Measurements from ENCODE around the gene SGIP1. TPM values are rescaled to one million over a fixed set of nuclear protein-coding genes. Genes with fewer than 3 reads are reported as not detected.

SGIP1 gene
- total and polyA plus RNA-seq, 2 of the 8 experiments (the other 6 are each of a cell fraction or from before 2014, with no cell fraction given): 1.4 to 2.1 TPM

DNA sequence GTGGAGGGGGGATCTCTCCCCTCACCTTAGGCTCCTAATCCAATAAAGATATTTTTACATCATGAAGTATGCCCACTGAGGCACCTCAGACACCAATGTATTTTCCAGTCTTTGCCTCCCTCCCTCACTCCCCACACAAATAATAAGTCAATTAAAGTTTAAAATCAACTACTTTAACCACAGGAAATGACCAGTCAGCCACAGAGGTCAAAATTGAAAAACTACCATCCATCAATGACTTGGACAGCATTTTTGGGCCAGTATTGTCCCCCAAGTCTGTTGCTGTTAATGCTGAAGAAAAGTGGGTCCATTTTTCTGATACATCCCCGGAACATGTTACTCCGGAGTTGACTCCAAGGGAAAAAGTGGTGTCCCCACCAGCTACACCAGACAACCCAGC lies 147.7 kb downstream of the SGIP1 start:
- CTCF ChIA-PET (ENCODE audit: partially characterized antibody): no interaction called here
- no peaks in the 10 kb centered on the region for H3K9me3 ChIP-seq (ENCODE audit: insufficient read depth in 2 of 2, low read depth in 1 of 2, low read length in 1 of 2)

More for the DNA sequence above, 147.7 kb downstream of the SGIP1 start:
- POLR2A ChIA-PET (ENCODE audit: partially characterized antibody): no interaction called here
- no peak overlapping the region for H3K4me2 ChIP-seq (ENCODE audit: insufficient read depth in 1 of 2, low read depth in 2 of 2, low read length in 2 of 2)
- H4K91ac ChIP-seq (replicated peaks; ENCODE audit: insufficient read length, low read length): no peak overlapping the region
- FAIRE-seq (no peak), DNase-seq (ENCODE audit: low read depth in 1 of 2, low spot score in 2 of 2) (no peak)
- no peak overlapping the region for H3K56ac ChIP-seq (replicated peaks; ENCODE audit: insufficient read length, low read depth, low read length)
- H3K79me2 ChIP-seq (ENCODE audit: control insufficient read depth in 1 of 2, insufficient read depth in 2 of 2, low read length in 2 of 2): no peaks in the 10 kb centered on the region
- no peak overlapping the region for H3K18ac ChIP-seq (ENCODE audit: extremely low read depth, low read length)
- no peak overlapping the region for H4K8ac ChIP-seq (ENCODE audit: extremely low read depth, insufficient read depth, low read length)
- H3K14ac ChIP-seq (ENCODE audit: insufficient read length): no peak overlapping the region
- 95% methylated on average over 2 of the region's 2 CpGs; no CpG with 5 or more reads in 1 of the 2 experiments for WGBS, 2 experiments (ENCODE audit: extremely low coverage in 1 of 2, insufficient coverage in 1 of 2, insufficient read length in 1 of 2, insufficient replicate concordance in 2 of 2, low coverage in 1 of 2, low lambda C conversion rate in 2 of 2, missing lambda C conversion rate in 1 of 2)
- H2BK15ac ChIP-seq (ENCODE audit: low read length): no peak overlapping the region
- H4K5ac ChIP-seq (ENCODE audit: insufficient read length, low read depth, low read length): no peak overlapping the region
- no peaks in the 10 kb centered on the region for H3K4me1 ChIP-seq (replicated peaks in 1 of 4; ENCODE audit: control insufficient read depth in 3 of 4, insufficient read depth in 4 of 4, low read length in 3 of 4)
- no peak overlapping the region for H2AFZ ChIP-seq (ENCODE audit: low read length)
- no peaks in the 10 kb centered on the region for H3K79me1 ChIP-seq (ENCODE audit: low read depth, low read length)
- H3K27me3 ChIP-seq (replicated peaks in 1 of 4; ENCODE audit: control insufficient read depth in 3 of 4, extremely low read depth in 1 of 4, insufficient read depth in 3 of 4, low read length in 3 of 4): no peaks in the 10 kb centered on the region
- H3K27ac ChIP-seq (ENCODE audit: low read depth, low read length): no peak overlapping the region
- H3K23me2 ChIP-seq (ENCODE audit: low read depth, low read length): no peaks in the 10 kb centered on the region
- no peak overlapping the region for H2BK12ac ChIP-seq (ENCODE audit: low read depth, low read length)
- no peak overlapping the region for H3K4me3 ChIP-seq (ENCODE audit: extremely low read depth in 1 of 4, insufficient read depth in 2 of 4, low read depth in 3 of 4, low read length in 4 of 4)
- no peak overlapping the region for H2BK120ac ChIP-seq (replicated peaks; ENCODE audit: low read depth, low read length)
- H2BK5ac ChIP-seq (ENCODE audit: low read depth, low read length): no peak overlapping the region
- no peak overlapping the region for H3K9ac ChIP-seq (replicated peaks in 1 of 4; ENCODE audit: extremely low read depth in 1 of 4, low read depth in 3 of 4, low read length in 3 of 4)
- no peaks in the 10 kb centered on the region for H3K36me3 ChIP-seq (ENCODE audit: control insufficient read depth in 2 of 4, insufficient read depth in 4 of 4, low read length in 3 of 4)
- H2BK20ac ChIP-seq (ENCODE audit: low read length): no peak overlapping the region
- H3K4ac ChIP-seq (replicated peaks; ENCODE audit: insufficient read length, low read depth, low read length): no peak overlapping the region
- TF ChIP-seq BACH1 (IDR thresholded peaks at IDR 0.05; ENCODE audit: low read length) (no peak), EP300 (IDR thresholded peaks at IDR 0.05; ENCODE audit: borderline replicate concordance in 1 of 2, low read depth in 2 of 2, low read length in 2 of 2) (no peak), RNF2 (IDR thresholded peaks at IDR 0.05; ENCODE audit: borderline replicate concordance, low read depth, low read length, missing control alignments, poor library complexity, severe bottlenecking) (no peak), BRCA1 (IDR thresholded peaks at IDR 0.05; ENCODE audit: low read depth, low read length) (no peak), KDM1A (IDR thresholded peaks at IDR 0.05; ENCODE audit: borderline replicate concordance, low read length) (no peak), YY1 (IDR thresholded peaks at IDR 0.05; ENCODE audit: low read depth, low read length) (no peak), EGR1 (IDR thresholded peaks at IDR 0.05; ENCODE audit: borderline replicate concordance, low read depth, low read length) (no peak), ASH2L (IDR thresholded peaks at IDR 0.05; ENCODE audit: low read length) (no peak)
- TF ChIP-seq, protein P1, sequence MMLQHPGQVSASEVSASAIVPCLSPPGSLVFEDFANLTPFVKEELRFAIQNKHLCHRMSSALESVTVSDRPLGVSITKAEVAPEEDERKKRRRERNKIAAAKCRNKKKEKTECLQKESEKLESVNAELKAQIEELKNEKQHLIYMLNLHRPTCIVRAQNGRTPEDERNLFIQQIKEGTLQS (IDR thresholded peaks at IDR 0.05; ENCODE audit: insufficient read depth, low read depth, low read length): no peak
- no peaks in the 10 kb centered on the region for H4K20me1 ChIP-seq (replicated peaks in 1 of 2; ENCODE audit: control insufficient read depth in 1 of 2, insufficient read depth in 2 of 2, low read length in 2 of 2)
- H2AK5ac ChIP-seq (ENCODE audit: low read depth, low read length): no peak overlapping the region
- H3K23ac ChIP-seq (ENCODE audit: insufficient read length): no peak overlapping the region
